Central memory CD4-positive, alpha-beta T cell (primary cell): ENCODE measurements around the gene EPOP.

Experiments
- DNase-seq: peaks from one replicate; pipeline ENCODE4 v3.0.0; 2022

The EPOP gene

DNA sequence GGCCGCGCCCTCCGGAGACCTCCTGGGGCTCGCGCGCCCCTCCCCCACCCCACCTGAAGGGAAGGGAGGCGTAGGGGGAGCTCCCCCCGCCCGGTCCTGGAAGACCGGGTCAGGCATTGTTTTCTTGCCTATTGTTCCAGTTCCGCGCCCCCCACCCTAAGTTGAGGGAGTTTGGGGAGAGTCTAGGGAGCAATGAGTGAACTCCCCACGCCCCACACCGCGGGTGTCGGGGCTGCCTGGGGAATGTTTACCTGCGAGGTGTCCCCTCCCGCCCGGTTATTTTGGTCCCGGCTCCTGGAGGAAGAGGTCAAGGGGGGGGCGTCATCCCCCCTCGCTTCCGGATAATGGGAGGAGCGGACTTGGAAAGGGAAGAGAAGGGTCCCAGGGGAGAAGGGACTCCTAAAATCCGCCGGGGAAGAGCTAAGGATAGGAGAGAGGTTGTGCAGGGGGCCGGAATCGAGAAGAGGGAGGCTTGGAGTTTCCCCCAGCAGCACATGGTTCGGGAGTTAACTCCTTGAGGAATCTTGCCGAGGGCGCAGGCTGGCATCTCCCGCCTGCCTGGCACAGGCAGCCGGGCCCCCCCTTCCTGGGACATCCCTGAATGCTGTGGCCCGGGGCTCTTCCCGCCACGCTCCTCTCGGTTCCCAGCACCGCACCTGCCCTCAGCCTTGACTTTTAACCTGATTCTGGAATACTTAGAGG lies 31.2 kb upstream of the EPOP start:
- peak; percentile 7 for DNase-seq

DNA sequence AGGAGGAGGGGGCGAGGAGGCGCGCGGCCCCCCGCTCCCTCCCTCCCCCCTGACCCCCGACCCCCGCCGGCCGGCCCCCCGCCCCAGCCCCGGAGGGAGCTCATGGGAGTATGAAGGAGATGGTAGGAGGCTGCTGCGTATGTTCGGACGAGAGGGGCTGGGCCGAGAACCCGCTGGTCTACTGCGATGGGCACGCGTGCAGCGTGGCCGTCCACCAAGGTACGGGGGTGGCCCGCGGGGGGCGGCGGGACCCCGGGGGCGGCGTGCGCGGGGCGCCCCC lies 30.7 kb upstream of the EPOP start:
- no peak for DNase-seq

DNA sequence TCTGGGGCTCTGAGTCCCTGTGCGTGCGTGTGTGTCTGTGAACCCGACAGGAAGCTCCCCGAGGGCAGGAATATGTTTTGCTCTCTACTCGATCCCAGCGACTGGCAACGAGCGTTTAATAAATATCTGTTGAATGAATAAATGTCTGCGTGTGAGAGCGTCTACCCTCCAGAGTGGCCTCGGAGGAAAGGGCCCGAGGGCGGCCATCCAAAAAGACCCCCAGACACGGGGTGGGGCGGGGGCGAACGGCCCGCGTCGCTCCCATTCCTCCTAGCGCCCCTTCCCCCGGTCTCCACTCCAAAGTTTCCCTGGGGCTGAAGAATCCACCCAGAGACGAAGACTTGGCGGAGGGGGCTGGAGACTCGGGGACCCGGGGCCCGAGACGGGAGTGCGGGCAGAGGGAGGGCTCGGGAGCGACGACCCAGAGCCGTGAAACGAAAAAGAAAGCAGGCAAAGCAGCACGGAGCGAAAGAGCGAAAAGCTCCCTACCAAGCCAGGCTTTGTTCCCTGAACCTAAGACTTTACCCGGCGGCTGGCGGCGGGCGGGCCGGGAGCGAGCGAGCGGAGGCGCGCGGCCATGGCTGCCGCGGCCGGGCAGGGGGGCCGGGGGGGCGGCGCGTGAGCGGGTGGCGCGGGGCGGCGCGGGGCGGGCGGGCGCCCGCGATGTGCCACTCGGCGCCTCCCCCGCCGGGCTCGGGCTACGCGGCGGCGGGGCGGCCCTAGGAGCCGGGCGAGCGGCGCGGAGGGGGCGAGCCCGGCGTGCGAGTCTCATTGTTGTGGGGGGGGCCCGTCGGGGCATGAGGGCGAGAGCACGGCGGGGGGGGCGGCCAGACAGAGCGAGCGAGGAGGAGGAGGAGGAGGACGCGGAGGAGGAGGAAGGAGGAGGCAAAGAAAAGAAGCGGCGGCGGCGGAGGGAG lies 30.1 kb upstream of the EPOP start, which contains the start of gene MLLT6:
MLLT6 (plus strand) TSS at position 668 of the 917 bp plus-strand sequence. CDS start 360 bp downstream, outside the sequence.
- peak; percentile 84 for DNase-seq

DNA sequence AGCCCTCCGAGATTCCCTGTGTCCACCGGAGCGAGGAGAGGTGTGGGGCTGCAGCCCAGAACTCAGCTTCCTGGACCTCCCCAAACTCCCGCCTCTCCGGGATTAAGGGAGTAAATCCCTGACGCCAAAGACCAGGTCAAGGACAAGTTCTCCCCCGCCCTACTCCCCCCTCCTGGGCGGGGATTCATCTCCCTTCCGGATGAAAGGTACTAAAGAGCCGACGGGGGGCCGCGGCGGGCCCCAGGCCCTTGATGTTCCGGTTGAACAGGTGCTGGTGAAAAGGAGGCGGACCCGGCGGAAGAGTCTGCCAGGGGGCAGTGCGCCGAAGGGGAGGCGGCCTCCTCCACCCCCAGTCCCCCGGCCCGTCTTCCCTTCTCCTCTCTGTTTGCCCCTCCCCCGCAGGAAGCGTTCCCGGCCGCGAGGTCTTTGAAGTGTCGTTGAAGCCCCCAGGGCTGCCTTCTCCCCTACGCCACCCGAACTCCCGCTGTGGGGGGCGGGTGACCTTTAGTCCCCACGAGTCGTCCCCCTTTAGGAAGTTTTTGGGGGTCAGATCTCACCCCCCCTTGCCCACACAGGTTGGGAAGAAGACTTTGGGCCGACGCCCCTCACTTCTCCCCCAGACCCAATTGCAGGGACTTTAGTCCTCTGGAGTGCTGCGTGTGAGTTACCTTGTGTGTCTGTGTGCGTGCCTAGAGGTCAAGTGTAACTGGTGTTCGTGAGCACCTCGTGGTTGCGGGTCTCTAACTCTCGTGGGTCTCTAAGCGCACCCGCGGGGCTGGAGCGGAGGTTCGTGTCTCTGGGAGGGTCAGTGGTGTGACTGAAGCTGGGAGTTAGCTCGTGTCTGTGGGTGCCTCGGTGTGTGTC lies 29.2 kb upstream of the EPOP start:
- DNase-seq = peak; percentile 53

DNA sequence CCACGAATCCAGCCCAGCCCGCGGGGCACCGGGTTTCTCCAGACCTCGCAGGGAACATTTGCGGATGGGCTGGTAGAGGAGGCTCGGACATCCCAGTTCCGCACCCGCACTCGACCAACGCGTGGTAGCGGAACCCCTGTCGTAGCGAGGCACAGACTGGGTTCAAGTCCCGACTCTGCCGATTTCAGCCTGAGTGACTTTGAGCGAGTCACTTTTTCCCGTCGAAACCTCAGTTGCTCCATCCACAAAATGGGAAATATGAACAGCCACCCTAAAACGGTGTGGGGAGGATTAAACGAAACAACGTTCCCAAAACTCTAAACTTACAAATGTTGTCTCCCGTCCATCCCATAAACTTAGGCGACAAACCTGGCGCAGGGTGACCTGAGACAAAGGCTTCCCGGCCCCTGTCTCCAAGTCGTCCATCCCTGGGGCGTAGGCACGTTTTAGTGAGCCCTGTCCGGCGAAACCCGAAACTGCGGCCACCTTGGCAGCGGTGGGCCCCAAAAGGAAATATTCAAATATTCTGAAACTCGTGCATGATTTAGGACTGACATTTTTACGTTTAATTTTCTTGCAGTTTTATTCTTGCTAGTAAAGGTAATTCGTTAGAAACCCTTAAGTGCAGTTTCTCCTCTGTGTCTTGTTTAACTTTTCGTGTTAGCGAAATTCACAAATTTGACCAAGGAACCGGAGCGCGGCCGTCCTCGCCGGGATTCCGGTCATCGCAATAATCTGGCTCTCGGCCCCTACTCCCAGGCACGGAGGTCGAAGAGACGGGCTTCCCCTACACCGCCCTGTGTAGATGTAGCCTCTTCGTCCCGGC lies 28.4 kb upstream of the EPOP start:
- peak; percentile 13 for DNase-seq

DNA sequence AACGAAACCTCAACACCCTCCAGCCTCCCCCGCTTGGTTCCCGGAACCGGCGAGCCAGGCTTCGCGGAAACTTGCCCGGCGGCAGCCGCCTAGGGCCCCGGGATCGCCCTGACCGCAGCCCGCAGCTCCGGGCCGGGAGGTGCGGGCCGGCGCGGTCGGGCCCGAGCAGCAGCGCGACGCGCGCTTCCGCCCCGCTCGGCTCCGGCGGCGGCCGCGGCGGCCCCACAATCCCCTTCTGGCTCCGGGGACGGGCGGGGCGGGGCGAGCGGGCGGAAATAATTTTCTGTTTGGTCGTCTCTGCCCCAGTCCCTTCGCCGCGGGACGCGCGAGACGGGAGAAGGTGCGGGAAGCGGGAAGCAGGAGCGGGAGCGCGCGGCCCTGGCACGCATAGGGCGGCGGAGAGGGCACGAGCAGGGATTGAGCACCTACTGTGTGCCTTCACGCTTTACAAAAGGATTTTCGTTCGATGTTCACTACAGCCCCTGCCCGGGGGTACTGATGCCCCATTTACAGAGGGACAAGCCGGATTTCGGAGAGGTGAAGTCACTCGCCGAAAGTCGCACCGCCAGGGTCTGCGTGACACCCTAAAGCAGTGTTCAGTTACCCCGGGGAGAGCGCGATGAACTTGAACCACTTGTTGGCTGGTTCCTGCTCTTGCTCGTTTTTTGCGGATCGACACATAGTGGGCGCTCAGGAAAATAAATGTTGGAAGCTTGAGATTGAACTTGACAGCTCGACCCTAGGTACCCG lies 27.6 kb upstream of the EPOP start:
- DNase-seq = peak; percentile 79

DNA sequence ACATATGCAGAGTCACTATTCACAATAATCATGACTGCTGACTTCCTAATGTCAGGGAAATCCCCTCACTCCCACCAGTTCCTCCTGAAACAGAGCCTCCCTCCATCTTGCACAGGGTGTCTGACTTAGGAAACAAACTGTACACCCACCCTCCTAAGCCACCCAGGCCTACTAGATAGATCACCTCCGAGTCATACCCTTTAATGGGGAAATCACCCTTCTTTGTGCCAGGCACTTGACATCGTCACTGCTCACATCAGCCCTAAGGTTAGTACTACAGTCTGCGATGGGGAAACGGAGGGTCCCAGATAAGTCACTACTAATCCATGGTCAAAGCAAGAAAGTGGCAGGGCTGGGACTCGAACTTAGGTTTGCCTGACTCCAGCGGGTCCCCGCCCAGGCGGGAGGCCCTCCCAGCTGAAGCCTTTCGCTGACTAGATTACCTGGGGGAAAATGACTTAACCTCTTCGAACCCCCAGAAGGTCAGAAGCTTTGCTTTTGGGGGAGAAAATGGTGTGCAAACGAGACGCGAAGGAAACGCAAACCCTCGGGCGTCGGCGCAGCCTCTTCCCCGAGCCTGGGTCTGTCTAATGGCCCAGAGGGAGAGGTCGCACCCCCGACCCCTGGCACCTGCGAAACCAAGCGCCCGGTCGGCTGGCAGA lies 26.9 kb upstream of the EPOP start:
- peak; percentile 71 for DNase-seq

DNA sequence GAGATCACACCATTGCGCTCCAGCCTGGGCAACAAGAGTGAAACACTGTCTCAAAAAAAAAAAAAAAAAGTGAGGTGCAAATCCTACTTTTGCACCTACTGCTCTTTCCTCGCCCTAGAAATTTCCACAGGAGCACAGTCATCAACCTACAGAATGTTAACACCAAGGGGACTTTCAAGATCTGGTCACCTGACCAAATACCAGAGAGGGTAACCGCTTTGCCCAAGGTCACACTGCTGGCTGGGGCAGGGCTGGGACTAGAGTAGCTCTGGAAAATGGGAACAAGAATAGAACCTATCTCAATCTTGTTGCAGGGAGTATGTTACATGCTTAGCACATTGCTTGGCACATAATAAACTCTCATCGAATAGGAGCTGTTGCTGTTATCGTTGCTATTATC lies 24.0 kb upstream of the EPOP start:
- no peak for DNase-seq

DNA sequence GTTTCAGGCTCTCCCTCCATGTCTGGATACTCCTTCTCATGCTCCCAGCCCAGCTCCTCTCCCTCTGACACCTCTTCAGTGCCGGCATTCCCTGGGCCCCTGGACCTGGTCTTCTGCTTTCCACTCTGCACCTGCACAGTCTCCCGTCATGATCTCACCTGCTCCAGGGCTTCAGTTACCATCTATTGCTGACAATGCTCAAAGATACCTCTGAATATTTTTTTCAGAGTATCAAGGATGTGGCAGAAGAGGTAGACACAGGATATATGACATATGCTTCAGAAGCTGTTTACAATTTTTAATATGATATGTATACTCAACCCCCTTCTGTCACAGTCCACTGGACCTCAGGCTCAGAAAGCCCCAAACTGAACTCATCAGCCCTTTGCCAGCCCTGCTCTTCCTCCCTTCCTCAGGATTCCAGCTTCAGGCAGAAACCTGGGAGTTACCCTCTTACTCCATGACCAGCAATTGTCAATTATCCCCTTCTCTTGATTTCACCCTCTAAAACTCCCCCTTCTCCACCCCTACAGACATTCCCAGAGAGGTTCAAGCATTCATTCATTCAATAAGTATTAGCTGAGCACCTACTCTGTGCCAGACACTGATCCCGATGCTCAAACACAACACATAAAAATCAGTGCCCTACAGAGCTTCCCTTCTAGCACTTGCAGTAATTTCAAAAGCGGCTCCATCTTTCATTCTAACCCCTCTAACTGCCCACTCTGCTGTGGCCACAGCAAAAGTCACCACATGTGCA lies 22.5 kb upstream of the EPOP start:
- no peak for DNase-seq

DNA sequence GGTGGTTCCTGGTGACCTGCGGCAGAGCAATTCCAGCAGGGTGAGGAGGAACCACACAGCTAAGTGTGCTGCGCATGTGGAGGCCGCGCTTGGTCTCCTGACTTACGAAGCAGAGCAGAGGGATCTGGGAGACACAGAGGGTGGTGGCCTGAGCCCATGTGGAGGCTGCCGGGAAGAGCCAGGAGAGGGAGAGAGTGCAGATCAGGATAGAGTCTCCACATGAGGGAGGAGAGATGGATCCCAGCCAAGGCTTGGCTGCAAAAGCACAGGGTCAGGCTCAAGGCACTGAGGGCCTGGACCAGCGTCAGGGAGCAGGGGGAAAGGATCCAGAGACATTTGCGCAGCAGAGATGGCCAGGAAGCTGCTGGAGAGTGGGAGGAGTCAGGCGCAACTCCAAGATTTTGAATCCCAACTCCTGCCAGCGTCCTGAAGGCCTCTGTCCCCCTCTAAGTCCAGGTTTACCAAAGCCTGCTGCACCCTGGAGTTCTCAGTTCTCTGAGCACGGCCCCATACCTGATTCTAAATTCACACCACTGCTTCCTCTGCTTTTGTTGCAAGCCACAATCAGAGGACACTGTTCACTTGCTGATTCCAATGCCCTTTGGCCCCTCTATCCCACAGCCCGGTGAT lies 19.1 kb upstream of the EPOP start:
- DNase-seq = no peak

DNA sequence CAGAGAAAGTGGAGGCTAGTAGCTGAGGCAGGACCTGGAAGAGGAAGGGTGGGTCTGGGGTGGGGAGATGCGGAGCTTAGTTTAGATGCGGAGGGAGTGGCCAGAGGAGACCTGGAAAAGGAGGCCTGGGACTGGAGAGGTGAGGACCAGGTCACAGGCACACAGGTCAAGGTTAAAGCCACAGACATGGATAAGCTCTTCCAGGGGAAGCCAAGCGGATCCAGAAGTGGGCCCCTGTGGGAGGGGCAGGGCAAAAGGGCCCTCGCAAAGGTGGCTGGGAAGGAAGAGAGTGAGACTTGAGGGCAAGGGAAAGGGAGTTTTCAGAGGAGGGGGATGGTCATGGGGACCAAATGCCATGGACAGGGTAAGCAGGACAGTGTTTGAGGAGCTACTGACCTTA lies 16.4 kb upstream of the EPOP start:
- DNase-seq = no peak

DNA sequence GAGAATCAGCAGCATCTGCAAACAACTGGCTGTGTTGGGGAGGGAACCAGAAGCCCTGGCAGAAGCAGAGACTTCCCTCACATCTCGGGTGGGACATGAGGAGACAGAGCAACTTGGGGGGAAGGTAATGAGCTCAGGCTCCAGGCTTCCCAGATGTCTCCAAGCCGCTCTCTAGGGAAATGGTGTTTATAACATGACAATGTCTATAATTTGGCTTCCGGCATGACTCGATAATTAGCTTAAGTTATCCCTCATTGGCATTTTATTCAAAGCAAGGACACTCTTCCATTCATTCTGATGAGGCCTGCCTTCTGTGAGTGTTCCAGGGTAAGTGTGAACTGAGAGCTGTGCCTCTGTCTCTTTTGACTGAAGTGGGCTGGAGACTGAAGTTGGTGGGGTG lies 15.6 kb upstream of the EPOP start:
- DNase-seq = no peak

DNA sequence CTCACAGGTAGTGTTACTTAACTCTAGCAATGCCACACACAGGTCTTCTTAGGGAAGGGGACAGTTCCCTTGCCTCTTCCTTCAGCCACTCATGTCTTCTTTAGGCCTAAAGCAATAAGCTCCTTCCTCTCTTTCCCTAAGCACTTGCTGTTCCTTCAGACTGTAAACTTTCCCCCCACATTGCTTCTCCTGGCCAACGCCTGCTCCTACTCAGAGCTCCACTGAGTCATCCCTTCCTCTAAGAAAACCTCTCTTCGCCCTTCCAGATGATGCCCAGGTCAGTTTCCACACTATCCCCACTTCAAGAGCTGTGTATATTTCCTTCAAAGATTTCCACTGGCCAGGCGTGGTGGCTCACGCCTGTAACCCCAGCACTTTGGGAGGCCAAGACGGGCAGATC lies 12.5 kb upstream of the EPOP start:
- no peak for DNase-seq

DNA sequence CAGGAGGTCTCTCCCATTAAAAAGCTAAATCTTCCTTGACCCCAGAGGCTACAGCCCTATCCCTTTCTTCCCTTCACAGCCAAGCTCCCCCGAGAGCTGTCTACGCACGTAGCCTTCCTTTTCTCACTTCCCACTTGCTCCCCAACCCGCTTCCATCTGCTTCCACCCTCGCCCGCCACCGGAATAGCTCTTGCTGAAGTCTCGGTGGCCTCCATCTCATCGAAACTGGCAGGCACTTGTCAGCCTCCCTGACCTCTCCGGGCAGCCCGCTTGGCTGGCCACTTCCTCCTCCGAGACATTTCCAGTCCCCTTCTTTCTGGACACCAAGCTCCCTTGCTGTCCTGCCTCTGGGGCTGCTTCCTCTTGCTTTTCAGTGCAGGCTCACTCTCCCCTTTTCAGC lies 10.7 kb upstream of the EPOP start:
- no peak for DNase-seq

DNA sequence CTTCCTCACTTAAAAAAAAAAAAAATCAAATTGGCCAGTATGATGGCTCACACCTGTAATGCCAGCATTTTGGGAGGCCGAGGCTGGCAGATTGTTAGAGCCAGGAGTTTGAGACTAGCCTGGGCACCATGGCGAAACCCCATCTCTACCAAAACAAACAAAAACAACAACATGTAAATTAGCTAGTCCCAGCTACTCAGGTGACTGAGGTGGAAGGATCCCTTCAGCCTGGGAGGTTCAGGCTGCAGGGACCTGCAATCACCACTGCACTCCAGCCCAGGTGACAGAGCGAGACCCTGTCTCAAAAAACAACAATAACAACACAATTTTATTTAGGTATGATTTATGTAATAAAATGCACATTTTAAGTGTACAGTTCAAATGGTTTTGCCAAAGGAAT lies 6.3 kb upstream of the EPOP start:
- DNase-seq = no peak

DNA sequence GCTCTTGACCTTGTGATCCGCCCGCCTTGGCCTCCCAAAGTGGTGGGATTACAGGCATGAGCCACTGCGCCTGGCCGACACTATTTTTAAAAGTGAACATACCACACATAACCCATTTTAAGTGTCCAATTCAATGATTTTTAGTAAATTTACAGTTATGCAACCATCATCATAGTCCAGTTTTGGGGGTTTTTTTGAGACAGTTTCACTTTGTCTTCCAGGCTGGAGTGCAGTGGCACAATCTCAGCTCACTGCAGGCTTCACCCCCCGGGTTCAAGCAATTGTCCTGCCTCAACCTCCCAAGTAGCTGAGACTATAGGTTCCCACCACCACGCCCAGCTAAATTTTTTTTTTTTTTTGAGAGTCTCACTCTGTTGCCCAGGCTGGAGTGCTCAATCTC lies 3.1 kb upstream of the EPOP start:
- no peak for DNase-seq

DNA sequence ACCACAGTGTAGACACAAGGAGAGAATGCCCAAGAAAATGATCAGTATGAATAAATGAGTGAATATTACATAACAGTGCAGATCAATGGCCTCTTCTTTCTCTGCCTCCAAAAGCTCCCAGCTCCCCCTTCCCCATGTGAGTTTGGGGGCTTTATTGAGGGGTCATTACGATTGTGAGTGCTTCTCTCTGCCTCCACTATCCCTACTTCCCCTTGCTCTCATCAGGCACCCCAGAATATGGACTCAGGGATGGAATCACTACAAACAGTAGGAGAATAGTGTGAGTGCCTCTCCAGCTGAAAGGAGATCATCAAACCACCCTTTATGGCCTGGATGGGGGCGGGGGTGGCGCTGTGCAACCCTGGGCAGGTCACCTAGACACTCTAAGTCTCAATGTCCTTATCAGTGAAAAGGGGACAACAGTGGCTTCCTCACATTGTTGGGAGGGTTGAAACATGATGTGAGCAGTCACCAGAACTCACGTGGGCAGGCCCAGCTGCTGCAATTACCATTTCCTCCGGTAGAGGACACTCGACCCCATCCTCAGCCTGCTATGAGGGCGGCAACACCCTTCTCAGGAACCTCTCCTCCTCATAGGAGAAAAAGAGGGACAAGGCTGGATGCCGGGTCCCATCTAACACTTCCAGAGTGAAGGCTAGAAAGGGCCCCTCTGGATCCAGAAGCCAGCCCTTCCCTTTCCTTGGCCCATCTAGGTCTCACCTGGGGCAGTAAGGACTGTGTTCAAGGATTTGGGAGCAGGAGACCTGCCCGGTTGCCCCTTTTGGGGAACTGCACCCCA lies 2.1 kb upstream of the EPOP start:
- peak; percentile 70 for DNase-seq

DNA sequence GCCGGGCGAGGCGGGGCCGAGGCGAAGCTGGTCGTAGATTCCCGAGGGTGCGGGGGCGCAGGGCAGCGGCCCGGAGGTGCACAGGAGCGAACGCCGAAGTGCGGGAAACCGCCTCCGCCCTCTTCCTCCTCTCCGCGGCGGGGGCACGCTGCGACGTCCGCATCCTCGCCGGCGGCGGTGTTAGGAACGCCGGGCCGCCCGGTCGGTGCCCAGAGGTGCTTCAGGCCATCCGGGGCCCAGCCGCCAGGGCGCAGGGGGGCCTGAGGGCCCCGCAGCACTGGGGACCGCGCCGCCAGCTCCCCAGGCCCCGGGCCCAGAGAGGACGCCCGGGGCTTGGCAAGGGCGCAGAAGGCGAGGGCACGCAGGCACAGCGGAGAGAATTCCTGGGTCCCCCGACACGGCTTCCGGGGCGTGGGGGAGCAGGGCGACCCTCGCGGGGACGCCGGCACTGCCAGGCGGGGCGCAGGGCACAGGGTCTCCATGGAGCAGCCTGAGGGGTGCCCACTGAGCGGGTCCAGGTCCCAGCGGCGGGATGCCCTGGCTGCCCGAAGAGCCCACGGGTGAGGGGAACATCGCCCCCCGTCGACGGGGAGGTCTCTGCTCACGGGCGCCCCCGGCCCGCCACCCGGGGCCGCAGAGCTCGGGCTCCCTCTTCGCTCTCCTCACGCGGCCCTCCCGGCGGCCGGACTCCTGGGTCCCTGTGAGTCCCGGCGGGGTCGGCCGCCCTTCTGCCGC lies 576 bp downstream of the EPOP start:
- DNase-seq = peak; percentile 13
